ENCODE results near the gene CNTNAP2.
"Not testable (repeated sequence)": the region's sequence is repeated elsewhere in the genome, so short reads cannot be mapped to it uniquely, and the experiment has no call there.

Gene CNTNAP2

GRCh38 chr7:148426393-148426792 is 2309.8 kb downstream of the CNTNAP2 start:
- H3K36me3 Mint-ChIP-seq (ENCODE audit: insufficient read depth); ATAC-seq (replicated peaks); DNase-seq; H3K4me1 Mint-ChIP-seq (ENCODE audit: low read depth in 2 of 2); H3K27ac Mint-ChIP-seq; H3K9me3 Mint-ChIP-seq; H3K4me3 Mint-ChIP-seq: not testable (repeated sequence)
- H3K27me3 Mint-ChIP-seq = peaks cover 57 to 66% of the 10 kb centered on the region in 2 donors

GRCh38 chr7:148430690-148431089 is 2314.1 kb downstream of the CNTNAP2 start:
- DNase-seq; H3K4me1 Mint-ChIP-seq (ENCODE audit: low read depth in 2 of 2); H3K9me3 Mint-ChIP-seq; ATAC-seq (replicated peaks); H3K36me3 Mint-ChIP-seq (ENCODE audit: insufficient read depth); H3K4me3 Mint-ChIP-seq; H3K27ac Mint-ChIP-seq: not testable (repeated sequence)
- H3K27me3 Mint-ChIP-seq = peaks cover 20 to 29% of the 10 kb centered on the region in 2 donors

- DNase-seq = no peak
- Mint-ChIP-seq H3K9me3 (peaks cover 0 to 2% of the 10 kb centered on the region in 2 donors), H3K36me3 (ENCODE audit: insufficient read depth) (peaks cover 2% of the 10 kb centered on the region), H3K27me3 (peaks cover 6 to 21% of the 10 kb centered on the region in 2 donors), H3K4me3 (no peak overlapping the region), H3K27ac (no peak overlapping the region), H3K4me1 (ENCODE audit: low read depth in 2 of 2) (peaks cover 0 to 5% of the 10 kb centered on the region in 2 donors)
- no peak for ATAC-seq (replicated peaks)
Observed at GRCh38 chr7:148433521-148434180, 2317.1 kb downstream of the CNTNAP2 start.

GRCh38 chr7:148434181-148434757 is 2317.7 kb downstream of the CNTNAP2 start:
- H3K4me1 Mint-ChIP-seq (ENCODE audit: low read depth in 2 of 2) = peaks cover 0 to 5% of the 10 kb centered on the region in 2 donors
- no peak for DNase-seq
- ATAC-seq (replicated peaks) = no peak
- no peak overlapping the region for H3K27ac Mint-ChIP-seq
- peaks cover 0 to 2% of the 10 kb centered on the region in 2 donors for H3K9me3 Mint-ChIP-seq
- H3K27me3 Mint-ChIP-seq = peaks cover 0 to 16% of the 10 kb centered on the region in 2 donors
- H3K36me3 Mint-ChIP-seq (ENCODE audit: insufficient read depth) = peaks cover 2% of the 10 kb centered on the region
- H3K4me3 Mint-ChIP-seq = no peak overlapping the region

GRCh38 chr7:148434887-148435286 is 2318.3 kb downstream of the CNTNAP2 start:
- no peak overlapping the region for H3K4me3 Mint-ChIP-seq
- peaks cover 0 to 5% of the 10 kb centered on the region in 2 donors for H3K4me1 Mint-ChIP-seq (ENCODE audit: low read depth in 2 of 2)
- no peak overlapping the region for H3K27ac Mint-ChIP-seq
- H3K27me3 Mint-ChIP-seq = peaks cover 0 to 21% of the 10 kb centered on the region in 2 donors
- H3K36me3 Mint-ChIP-seq (ENCODE audit: insufficient read depth) = peaks cover 2% of the 10 kb centered on the region
- ATAC-seq (replicated peaks) (no peak), DNase-seq (no peak)
- H3K9me3 Mint-ChIP-seq = peaks cover 0 to 2% of the 10 kb centered on the region in 2 donors

- Mint-ChIP-seq H3K36me3 (ENCODE audit: insufficient read depth) (peaks cover 2% of the 10 kb centered on the region), H3K4me1 (ENCODE audit: low read depth in 2 of 2) (peaks cover 0 to 5% of the 10 kb centered on the region in 2 donors), H3K27ac (no peak overlapping the region), H3K27me3 (peaks cover 0 to 27% of the 10 kb centered on the region in 2 donors), H3K9me3 (no peaks in the 10 kb centered on the region), H3K4me3 (no peak overlapping the region)
- ATAC-seq (replicated peaks) = no peak
- no peak for DNase-seq
Observed at GRCh38 chr7:148435715-148436114, 2319.1 kb downstream of the CNTNAP2 start.

- no peak for ATAC-seq (replicated peaks)
- no peak overlapping the region for H3K4me3 Mint-ChIP-seq
Observed at GRCh38 chr7:148436135-148436534, 2319.5 kb downstream of the CNTNAP2 start.

GRCh38 chr7:148436571-148436970 is 2320.0 kb downstream of the CNTNAP2 start:
- DNase-seq = no peak
- Mint-ChIP-seq H3K4me1 (ENCODE audit: low read depth in 2 of 2) (peaks cover 0 to 5% of the 10 kb centered on the region in 2 donors), H3K27ac (no peak overlapping the region), H3K27me3 (peaks cover 0 to 27% of the 10 kb centered on the region in 2 donors), H3K9me3 (no peaks in the 10 kb centered on the region), H3K36me3 (ENCODE audit: insufficient read depth) (peaks cover 2% of the 10 kb centered on the region), H3K4me3 (no peak overlapping the region)
- no peak for ATAC-seq (replicated peaks)

More at GRCh38 chr7:148436135-148436534, 2319.5 kb downstream of the CNTNAP2 start:
- peaks cover 2% of the 10 kb centered on the region for H3K36me3 Mint-ChIP-seq (ENCODE audit: insufficient read depth)
- no peak for DNase-seq
- H3K9me3 Mint-ChIP-seq = no peaks in the 10 kb centered on the region
- peaks cover 0 to 5% of the 10 kb centered on the region in 2 donors for H3K4me1 Mint-ChIP-seq (ENCODE audit: low read depth in 2 of 2)
- H3K27ac Mint-ChIP-seq = no peak overlapping the region
- H3K27me3 Mint-ChIP-seq = peaks cover 0 to 27% of the 10 kb centered on the region in 2 donors

- Mint-ChIP-seq H3K27me3 (peaks cover 0 to 27% of the 10 kb centered on the region in 2 donors), H3K36me3 (ENCODE audit: insufficient read depth) (peaks cover 2% of the 10 kb centered on the region), H3K4me1 (ENCODE audit: low read depth in 2 of 2) (peaks cover 0 to 5% of the 10 kb centered on the region in 2 donors), H3K27ac (no peak overlapping the region), H3K9me3 (no peaks in the 10 kb centered on the region), H3K4me3 (no peak overlapping the region)
- ATAC-seq (replicated peaks) (no peak), DNase-seq (no peak)
Observed at GRCh38 chr7:148437043-148437442, 2320.4 kb downstream of the CNTNAP2 start.

GRCh38 chr7:148442141-148442655 is 2325.6 kb downstream of the CNTNAP2 start:
- H3K27ac Mint-ChIP-seq = no peak overlapping the region
- H3K4me3 Mint-ChIP-seq = no peak overlapping the region
- peaks cover 0 to 3% of the 10 kb centered on the region in 2 donors for H3K4me1 Mint-ChIP-seq (ENCODE audit: low read depth in 2 of 2)
- H3K9me3 Mint-ChIP-seq = no peaks in the 10 kb centered on the region
- peaks cover 0 to 14% of the 10 kb centered on the region in 2 donors for H3K27me3 Mint-ChIP-seq
- ATAC-seq (replicated peaks) (no peak), DNase-seq (no peak)
- H3K36me3 Mint-ChIP-seq (ENCODE audit: insufficient read depth) = no peaks in the 10 kb centered on the region

- Mint-ChIP-seq H3K27me3 (peaks cover 0 to 14% of the 10 kb centered on the region in 2 donors), H3K9me3 (no peaks in the 10 kb centered on the region), H3K4me1 (ENCODE audit: low read depth in 2 of 2) (peaks cover 0 to 3% of the 10 kb centered on the region in 2 donors), H3K27ac (no peak overlapping the region), H3K36me3 (ENCODE audit: insufficient read depth) (no peaks in the 10 kb centered on the region), H3K4me3 (no peak overlapping the region)
- DNase-seq = no peak
- ATAC-seq (replicated peaks) = no peak
Observed at GRCh38 chr7:148442933-148443332, 2326.3 kb downstream of the CNTNAP2 start.

- Mint-ChIP-seq H3K27me3 (peaks cover 0 to under 1% of the 10 kb centered on the region in 2 donors), H3K27ac (no peak overlapping the region), H3K36me3 (ENCODE audit: insufficient read depth) (no peaks in the 10 kb centered on the region), H3K4me1 (ENCODE audit: low read depth in 2 of 2) (peaks cover 0 to 3% of the 10 kb centered on the region in 2 donors), H3K4me3 (no peak overlapping the region), H3K9me3 (no peaks in the 10 kb centered on the region)
- ATAC-seq (replicated peaks) (no peak), DNase-seq (no peak)
Observed at GRCh38 chr7:148445260-148446044, 2328.9 kb downstream of the CNTNAP2 start.

GRCh38 chr7:148447221-148447849 is 2330.7 kb downstream of the CNTNAP2 start:
- H3K9me3 Mint-ChIP-seq = no peaks in the 10 kb centered on the region
- no peak overlapping the region for H3K4me3 Mint-ChIP-seq
- H3K36me3 Mint-ChIP-seq (ENCODE audit: insufficient read depth) = no peaks in the 10 kb centered on the region
- H3K27ac Mint-ChIP-seq = no peak overlapping the region
- peaks cover 3 to 5% of the 10 kb centered on the region in 2 donors for H3K27me3 Mint-ChIP-seq
- ATAC-seq (replicated peaks) (no peak), DNase-seq (no peak)
- H3K4me1 Mint-ChIP-seq (ENCODE audit: low read depth in 2 of 2) = peaks cover 0 to 3% of the 10 kb centered on the region in 2 donors

Measured in effector memory CD8-positive, alpha-beta T cell (primary cell).